NCI-H526 treated with DMSO at 0.1 percent for 48 hours (cell line): Measurements from ENCODE around the gene MXD4.
"Not testable (repeated sequence)": the region's sequence is repeated elsewhere in the genome, so short reads cannot be mapped to it uniquely, and the experiment has no call there.

ENCODE experiments used
- DNase-seq: peaks from one replicate; lab custom pipeline; 2025; lab: John Stamatoyannopoulos, UW

Gene MXD4

GRCh38 chr4:2275044-2275397 lies 13.1 kb upstream of the MXD4 start:
- not testable (repeated sequence) for DNase-seq

GRCh38 chr4:2274320-2275043 lies 12.6 kb upstream of the MXD4 start:
- DNase-seq, result no peak

DNA sequence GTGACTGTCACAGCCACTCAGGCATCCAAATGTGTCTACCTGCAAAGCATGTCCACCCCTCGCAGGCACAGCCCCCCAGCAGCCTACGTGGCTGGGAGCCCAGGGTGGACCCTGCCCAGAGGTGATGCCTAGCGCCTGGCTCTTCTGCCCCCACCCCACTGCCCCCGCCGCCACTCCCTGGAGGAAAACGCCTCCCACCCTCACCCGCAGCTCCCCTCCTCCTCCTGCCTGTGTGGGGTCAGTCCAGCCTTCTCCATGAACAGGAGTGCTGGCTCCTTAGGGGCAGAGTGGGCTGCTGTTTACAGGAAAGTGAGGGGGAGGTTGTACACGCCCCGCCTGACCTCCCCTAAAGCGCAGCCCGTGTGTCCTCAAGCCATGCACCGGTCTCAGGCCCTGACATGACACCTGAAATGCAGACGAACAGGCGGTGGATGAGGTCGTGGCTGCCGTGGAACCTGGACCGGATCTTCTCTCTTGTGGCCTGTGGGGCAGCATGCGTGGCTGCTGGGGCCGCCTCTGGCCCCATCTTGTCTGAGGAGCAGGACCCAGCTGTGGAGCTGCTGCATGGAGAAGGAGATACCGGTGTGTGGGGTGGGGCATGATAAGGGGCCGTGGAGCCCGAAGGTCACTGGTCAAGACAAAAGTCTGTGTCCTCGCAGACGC lies 11.9 kb upstream of the MXD4 start:
- DNase-seq, result no peak

- no peak for DNase-seq
Measured at GRCh38 chr4:2273221-2273620, 11.3 kb upstream of the MXD4 start.

GRCh38 chr4:2272828-2273120 lies 10.9 kb upstream of the MXD4 start:
- DNase-seq, result no peak

DNA sequence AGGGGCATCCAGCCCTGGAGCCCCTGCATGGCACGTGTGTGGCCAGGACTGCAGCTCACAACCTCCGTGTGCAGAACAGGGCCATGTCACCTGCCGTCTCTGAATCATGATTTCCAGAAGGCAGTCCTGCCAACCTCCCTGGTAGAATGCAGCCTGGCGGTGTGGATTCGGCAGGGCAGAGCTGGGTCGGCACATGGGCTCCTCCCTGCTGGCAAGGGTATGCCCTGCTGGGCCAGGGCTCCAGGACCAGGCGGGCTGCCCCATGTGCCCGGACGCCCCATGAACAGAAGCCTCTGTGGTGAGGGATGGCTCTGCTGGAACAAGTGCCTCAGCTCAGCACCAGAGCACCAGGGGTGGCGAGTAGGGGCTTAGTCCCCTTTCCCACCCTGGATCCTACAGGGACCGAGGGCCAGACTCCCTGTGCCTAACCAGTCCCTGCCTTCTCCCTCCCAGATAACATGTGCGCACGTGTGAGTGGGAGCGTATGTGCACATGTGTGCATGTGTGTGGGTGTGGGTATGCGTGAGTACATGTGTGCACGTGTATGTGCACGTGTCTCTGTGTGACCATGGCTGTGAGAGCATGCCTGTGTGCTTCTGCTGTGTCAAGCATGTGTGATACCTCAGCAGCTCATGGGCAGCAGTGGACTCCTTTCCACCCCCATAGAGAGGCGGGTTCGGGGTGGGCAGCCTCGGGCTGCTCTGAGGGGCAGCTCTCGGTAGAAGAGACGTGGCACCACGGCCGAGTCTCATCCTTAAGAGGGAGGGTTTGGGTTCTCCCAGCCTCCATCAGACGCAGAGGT lies 10.3 kb upstream of the MXD4 start:
- DNase-seq, result no peak

GRCh38 chr4:2271279-2272025 lies 9.5 kb upstream of the MXD4 start:
- no peak for DNase-seq

DNA sequence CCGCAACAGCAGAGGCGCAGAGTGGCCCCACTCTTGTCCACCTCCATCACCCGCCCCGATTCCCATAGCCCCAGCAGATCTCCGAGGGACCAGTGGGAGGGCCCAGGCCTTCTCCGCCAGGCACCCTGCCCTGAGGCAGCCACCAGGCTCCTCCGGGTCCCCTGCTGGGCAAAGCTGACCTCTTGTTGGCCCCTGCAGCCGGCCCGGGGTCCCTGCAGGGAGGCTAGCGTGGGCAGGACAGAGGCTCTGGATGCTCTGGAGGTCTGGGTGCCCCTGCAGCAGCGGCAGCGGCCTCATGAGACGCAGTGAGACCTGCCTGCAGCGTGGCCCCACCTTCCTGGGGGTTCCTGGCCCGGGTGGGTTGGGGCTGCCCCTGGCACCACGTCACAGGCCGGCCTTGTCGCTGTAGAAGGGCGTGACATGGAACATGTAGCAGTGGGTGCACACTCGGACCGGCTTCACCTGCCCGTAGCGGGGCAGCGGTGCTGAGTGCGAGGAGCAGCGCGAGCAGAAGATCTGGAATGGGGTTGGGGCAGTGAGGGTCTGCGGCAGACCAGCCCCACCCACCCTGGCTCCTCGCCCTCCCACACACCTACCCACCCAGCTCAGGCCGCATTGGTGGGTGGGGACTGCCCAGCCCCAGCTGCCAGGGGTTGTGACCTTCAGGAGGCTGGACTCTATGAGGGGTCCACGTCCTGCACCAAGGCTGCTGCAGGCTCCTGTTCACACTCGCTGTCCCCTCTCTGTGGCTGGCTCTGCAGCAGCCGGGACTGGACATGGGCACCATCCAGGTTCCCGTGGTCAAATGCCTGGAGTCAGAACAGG lies 8.6 kb upstream of the MXD4 start:
- no peak for DNase-seq

DNA sequence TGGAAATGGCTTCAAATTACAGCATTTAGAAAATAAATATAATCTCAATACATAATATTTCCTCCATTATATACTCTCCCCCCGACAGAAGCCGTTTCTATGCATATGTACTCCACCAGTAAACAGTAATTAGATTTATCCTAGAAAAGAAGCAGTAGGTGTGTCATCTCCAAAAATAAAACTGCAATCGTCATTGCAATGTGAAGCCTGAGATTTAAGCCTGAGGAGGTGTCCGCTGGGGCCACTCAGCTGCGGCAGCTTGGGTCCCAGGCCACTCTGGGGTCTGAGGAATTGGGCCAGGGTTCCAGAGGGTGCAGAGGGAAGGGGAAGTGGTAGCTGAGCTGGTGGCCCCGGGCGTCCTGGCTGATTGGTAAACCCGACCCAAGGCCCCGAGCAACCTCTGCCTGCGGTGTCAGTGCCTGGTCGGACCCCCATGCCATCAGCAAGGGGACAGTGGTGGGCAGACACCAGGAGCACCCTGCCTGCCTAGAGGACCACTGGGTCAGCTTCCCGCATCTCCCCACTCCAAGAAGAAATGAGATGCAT lies 7.8 kb upstream of the MXD4 start:
- DNase-seq, result no peak

DNA sequence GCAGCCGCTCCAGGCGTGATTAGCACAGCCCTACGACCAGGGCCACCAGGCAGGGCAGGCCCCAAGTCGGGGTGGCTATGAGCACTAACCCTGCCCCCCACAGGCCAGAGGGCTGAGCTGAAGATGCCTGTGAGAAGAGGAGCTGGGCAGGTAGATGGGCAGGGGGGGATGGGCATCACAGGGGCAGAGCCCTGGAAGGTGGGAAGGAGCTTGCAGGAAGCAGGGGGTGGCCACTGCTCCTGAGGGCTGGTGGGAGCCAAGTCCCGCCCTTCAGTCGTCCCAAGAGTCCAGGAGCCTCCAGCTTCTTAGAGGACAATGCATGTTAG lies 7.3 kb upstream of the MXD4 start:
- no peak for DNase-seq

DNA sequence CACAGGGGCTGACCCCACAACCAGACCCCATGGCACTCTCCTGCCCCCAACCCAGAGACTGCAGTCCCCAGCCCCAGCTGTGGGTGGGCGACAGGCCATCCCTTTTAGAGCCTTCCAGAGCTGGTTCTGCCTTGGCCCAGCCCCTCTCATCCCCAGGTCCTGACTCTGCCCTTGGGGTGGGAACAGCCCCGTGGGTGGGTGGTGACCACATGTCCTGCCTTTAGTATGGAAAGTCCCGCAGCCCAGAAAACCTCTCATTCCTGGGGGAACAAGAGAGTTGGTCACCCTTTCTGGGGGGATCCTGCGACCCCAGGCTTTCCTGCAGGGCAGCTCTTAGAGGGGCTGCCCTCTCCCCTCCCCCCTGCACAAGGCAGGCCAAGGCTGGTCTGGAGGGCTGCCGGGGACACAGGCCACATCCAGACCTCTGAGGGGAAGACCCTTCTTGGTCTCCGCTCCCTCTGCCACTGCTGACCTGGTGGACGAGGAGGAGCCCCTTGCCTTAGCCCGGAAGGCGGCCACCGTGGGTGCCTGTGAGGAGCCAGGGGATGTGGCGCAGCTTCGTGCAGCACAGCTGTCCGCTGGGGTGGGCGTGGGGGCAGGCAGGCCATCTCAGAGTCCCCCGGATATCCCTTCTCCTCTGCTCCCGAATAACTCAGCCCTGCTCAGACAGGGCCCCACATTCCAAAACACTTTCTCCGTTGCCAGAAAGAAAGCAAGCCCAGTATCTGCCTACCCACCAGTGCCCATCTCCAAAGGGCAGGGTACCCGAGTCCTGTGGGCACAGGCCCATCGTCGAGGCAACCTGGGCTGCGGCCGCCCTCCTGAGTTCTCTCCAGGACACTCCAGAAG lies 6.7 kb upstream of the MXD4 start:
- no peak for DNase-seq

DNA sequence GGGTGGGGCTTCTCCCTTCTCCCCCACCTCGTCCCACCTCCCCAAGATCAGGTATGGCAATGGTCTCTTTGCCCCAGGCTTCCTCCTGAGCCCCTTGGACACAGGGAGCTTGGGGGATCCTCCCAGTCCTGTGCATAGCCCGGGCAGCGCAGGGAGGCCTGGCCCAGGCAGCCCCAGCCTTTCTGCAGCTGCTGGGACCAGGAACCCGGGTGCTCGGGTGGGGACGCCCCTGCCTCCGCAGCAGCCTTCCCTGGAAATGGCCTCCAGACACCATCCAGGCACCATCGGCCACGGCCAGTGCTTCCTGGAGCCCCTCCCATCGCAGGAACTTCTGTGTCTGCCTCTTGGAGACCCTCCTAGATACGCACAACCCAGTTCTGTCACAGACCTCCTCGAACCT lies 5.9 kb upstream of the MXD4 start:
- no peak for DNase-seq

DNA sequence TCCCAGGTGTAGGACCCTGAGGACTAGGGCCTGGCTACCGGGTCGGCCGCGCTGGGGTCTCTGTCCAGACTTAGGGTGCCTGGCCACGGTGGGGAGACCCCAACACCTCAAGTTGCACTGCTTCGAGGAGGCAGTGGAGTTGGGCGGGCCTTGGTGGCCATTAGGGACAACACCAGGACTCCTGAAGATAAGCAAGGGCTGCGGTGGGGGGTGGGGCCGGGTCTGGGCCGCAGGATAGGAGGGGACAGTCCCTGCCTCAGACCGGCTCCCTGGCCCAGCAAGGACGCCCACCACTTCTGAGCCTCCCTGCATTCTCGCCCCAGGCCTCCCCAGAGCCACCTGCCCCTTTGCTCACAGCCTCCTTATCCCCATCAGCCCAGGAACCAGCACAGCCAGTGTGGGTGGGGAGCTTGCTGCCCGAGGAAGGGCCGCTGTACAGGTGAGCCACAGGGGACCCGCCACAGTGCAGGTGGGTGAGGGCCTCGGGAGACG lies 5.5 kb upstream of the MXD4 start:
- no peak for DNase-seq

DNA sequence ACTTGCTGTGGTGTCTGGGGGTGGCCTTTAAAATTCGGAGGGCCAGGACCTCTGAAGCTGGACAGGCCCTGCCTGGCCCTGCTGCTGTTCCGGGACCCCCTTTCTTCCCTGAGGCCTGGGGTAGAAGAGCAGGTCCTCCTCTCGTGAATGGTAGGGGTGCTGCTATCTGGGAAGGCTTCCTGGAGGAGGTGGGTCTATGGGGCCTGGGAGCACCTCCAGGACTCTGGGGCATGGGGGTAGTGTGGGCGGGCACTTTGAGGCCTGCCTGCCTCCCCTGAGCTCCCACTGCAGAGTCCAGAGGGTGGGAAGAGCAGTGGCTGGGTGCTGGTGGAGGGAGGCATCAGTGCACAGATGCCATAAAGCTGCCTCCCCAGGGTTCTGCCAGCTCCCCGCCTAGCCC lies 4.9 kb upstream of the MXD4 start:
- DNase-seq, result no peak

DNA sequence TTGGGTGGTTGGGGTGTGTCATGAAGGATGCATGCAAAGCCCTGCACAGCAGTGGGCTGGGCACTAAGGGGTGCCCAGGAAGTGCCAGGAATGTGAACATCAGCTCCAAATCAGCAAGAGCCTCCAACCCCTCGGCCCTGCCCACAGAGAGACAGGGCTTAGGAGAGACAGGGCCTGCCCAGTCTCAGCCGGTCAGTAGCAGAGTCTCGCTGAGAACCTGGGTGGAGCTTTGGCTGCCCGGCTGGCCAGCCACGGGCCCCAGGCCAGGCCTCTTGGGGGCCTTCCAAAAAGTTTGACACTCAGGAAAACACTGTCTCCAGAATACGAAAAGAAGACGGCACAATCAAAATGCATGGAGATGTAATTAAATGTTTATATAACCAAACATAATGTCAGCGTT lies 4.3 kb upstream of the MXD4 start:
- DNase-seq, result no peak

DNA sequence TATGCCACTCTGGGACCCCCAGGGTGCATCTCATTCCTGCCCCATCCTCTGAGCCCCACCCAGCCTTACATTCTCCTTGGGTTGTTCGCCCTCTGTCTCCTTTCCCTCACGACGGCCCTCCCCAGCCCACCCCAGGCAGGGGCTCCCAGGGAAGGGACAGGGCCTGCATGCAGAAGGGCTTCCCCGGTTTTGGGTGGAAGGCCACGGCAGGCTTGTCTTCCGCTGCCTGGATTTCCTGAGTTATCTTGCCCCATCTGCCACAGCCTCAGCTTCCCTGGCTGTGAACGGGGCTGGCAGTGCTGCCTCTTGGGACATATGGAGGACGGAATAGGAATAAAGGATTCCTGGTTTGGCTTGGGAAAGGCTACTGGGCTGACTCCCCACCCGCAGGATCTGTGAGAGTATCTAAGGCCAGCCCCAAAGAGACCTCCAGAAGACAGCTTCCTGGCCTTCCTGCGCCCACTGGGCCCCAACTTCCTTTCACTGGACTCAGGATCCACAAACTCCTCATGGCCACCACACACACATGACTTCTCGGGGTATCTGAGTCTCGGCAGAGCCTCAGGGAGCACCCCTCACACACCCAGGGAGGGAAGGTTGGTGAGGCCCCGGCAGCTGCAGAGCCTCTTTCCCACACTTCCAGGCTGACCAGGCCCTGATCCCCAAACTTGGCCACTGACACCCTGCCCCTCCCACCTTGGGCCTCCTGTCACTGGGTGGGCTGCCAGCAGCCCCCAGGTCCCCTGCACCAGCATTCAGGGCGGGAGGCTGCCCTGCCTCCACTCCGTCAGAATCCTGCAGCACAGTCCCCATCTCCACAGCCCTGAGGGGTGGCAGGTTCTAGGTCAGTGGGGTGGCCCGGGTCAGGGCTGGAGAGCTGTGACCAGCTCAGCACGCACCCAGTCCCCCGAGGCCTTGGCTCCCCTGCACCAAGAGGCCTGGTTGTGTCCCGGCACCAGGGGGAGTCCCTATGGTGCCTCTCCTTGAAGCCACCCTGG lies 3.5 kb upstream of the MXD4 start:
- no peak for DNase-seq

DNA sequence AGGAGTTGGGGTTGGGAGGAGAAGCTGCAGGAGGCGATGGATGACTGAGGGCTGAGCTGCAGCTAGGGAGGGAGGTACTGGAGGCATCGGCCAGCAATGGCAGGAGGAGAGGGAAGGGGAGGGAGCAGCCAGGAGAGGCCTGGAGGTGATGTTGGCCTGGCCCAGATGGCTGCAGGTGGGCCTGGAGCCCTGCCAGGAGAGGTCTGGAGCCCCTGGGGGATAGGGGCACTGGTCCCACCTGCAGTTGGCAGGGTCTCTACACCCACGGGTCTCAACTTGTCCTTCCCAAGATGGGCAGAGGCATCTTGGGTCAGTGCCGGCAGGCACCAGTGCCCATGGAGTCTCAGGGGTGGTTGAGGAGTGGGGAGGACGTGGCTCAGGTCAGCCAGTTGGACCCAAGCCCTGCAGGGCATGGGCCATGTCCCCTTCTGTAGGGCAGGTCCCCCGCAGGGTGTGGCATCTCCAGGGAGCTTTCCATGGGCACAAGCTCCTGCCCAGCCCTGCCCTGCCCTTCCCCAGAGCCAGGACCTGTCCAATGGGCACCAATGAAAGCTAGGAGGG lies 2.7 kb upstream of the MXD4 start:
- DNase-seq, result no peak

GRCh38 chr4:2263926-2264321 lies 2.0 kb upstream of the MXD4 start:
- no peak for DNase-seq

GRCh38 chr4:2262944-2263250 lies 988 bp upstream of the MXD4 start:
- DNase-seq, result no peak
